Measurements from ENCODE around the gene NR2F2. TPM values are rescaled to one million over a fixed set of nuclear protein-coding genes. Genes with fewer than 3 reads are reported as not detected.

NR2F2 gene
- total RNA-seq, 2 donors from 2014 or later: 31.8 to 49.8 TPM

DNA sequence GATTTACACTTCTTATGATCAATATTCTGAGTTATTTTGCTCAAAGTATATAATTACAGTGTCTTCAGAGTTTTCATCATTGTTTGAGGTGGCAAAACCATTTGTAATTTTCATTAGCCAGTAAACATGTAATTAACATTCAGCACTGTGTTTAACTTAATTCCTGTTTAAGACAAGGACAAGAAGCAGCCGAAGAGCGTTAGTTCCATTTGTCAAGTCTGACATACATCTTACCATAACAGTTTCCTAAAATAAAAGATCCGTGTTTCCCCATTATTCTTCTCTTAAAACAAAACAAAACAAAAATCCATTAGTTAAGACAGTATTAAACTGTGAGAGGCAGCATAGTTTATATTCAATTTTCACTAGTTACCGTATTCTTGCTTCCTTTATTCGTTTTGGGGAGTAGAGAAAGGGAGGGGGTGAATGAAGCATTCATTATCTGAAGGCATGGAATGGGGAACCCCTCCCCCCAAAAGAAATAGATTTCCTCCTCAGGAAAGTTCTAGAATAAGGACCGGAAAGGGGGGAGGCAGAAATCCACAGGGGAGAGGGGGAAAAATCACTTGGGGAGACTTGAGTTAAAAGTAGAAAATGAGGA lies 5.5 kb upstream of the NR2F2 start:
- TF ChIP-seq CTCF (IDR thresholded peaks at IDR 0.05): no peak
- Histone ChIP-seq H3K4me1 (ENCODE audit: control insufficient read depth in 1 of 2, low read depth in 2 of 2) (peaks cover 0 to 53% of the 10 kb centered on the region in 2 donors), H3K36me3 (no peaks in the 10 kb centered on the region), H3K27me3 (replicated peaks; ENCODE audit: insufficient read depth) (peaks cover 3% of the 10 kb centered on the region), H3K9me3 (no peaks in the 10 kb centered on the region), H3K4me3 (peak overlapping the region; percentile 78), H3K27ac (peak overlapping the region; percentile 65 to 78)
- no peak for DNase-seq (ENCODE audit: low spot score)
- no peak for ATAC-seq (ENCODE audit: insufficient number of reproducible peaks, low FRiP score, low read depth)

DNA sequence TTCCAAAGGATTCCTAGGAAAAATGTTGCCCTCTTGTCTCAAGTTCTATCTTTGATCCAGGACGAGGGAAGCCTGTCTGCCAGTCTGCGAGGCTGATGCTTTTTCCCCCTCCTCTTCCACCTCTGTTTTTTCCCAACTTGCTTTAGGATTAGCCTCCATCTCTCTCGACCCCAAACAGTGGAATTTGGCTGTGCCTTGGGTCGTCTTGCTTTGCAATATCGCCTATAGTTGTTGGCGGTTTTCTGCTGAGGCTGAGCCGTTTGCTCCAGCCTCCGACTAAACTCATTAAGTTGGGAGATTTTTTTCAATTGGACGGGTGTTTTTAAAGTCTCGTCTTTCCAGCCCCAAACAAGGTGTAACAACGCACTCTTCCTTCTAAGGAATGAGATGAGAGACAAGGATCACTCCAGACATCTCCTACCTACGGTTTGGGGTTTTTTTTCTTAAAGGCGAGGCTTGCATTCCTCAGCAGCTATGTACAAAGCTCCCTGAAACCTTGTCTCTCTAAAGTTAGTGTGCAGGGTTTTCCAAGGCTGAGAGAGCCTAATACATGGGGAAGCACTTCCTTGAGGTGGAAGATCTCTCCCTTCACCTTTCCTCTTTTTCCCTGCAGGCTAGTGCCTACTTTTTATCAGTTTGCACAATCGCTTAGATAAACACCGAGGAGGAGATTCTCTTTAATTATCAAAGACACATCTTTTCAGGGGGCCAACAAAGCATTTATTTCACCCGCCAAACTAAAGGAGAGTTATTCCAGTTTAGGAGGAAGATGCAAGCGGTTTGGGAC lies 4.8 kb upstream of the NR2F2 start:
- Histone ChIP-seq H3K4me1 (ENCODE audit: control insufficient read depth in 1 of 2, low read depth in 2 of 2) (peaks cover 0 to 49% of the 10 kb centered on the region in 2 donors), H3K4me3 (peak overlapping the region; percentile 78), H3K27ac (peak overlapping the region; percentile 65 to 78), H3K27me3 (replicated peaks; ENCODE audit: insufficient read depth) (peaks cover 3% of the 10 kb centered on the region), H3K36me3 (no peaks in the 10 kb centered on the region), H3K9me3 (no peaks in the 10 kb centered on the region)
- no peak for DNase-seq (ENCODE audit: low spot score)
- TF ChIP-seq CTCF (IDR thresholded peaks at IDR 0.05): no peak
- no peak for ATAC-seq (ENCODE audit: insufficient number of reproducible peaks, low FRiP score, low read depth)

DNA sequence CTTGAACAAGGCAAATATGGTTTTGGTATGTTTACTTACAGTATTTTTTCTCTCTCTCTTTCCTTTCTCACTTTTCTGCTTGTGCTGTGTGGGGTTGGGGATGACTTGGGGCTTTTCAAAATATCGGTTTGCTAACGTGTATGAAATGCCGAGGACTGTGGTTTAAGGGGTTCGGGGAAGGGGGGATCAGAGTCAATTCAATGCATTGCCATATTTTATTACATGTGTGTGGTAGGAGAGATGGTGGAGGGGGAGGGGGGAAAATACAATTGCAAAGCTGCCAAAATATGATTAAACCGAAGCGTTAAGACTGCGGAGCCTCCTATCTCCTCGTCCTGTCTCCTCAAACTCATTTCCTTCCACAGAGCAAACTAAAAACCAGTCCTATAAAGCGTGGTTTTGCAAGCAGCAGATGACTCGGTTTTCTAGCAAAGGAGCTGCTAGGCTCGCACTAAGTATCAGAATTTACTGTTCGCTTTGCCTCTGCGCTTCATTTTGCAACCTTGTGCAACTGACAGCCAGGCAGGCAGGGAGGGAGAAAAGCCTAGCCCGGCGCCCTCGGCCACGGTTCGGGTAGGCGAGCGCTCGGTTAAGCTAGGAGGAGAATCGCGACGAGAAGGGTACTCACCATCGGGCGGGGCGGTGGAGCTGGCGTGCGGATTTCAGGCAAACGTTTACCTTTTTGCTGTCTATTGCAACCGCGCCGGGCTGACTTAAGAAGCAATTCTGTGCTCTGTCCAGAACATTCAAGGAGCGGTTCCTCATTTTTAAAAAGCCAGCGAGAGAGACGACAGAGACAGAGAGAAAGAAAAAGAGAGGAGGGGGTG lies 4.0 kb upstream of the NR2F2 start:
- H3K4me3 ChIP-seq: peak overlapping the region; percentile 78
- no peak for DNase-seq (ENCODE audit: low spot score)

DNA sequence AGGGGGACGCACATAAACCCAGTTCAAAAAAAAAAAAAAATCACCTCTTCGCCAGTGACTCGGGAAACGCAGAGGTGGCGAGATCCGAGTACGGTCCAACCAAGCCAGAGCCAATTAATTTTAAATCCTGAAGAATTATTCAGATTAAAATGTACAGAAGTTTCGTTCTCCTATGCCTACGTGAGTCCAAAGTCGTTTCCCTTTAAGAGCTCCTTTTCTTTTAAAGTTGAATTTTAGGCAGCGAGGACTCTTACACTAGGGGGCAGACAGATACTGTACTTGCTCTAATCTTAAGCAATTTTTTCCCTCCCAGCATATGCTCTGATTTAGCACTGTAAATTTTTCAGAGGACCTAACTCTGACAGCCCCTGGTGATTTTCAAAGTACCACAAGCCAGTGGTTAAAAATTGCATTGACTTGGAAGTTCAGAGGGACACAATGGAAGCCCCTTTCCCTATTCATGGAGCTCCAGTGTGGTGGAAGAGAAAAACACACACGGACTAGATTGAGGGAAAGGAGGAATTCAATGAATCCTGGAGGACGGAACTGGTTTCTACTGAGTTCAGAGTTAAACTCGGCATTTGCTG lies 3.3 kb upstream of the NR2F2 start:
- H3K36me3 ChIP-seq: no peaks in the 10 kb centered on the region
- H3K27ac ChIP-seq: peak overlapping the region; percentile 65 to 78
- peak overlapping the region; percentile 78 for H3K4me3 ChIP-seq
- TF ChIP-seq CTCF (IDR thresholded peaks at IDR 0.05): peak; percentile 64
- H3K9me3 ChIP-seq: no peaks in the 10 kb centered on the region
- H3K27me3 ChIP-seq (replicated peaks; ENCODE audit: insufficient read depth): peaks cover 3% of the 10 kb centered on the region
- ATAC-seq (ENCODE audit: insufficient number of reproducible peaks, low FRiP score, low read depth) (peak; percentile 16), DNase-seq (ENCODE audit: low spot score) (no peak)
- H3K4me1 ChIP-seq (ENCODE audit: control insufficient read depth in 1 of 2, low read depth in 2 of 2): peaks cover 0 to 36% of the 10 kb centered on the region in 2 donors

More for the DNA sequence above, 4.0 kb upstream of the NR2F2 start:
- Histone ChIP-seq H3K27me3 (replicated peaks; ENCODE audit: insufficient read depth) (peaks cover 3% of the 10 kb centered on the region), H3K36me3 (no peaks in the 10 kb centered on the region), H3K9me3 (no peaks in the 10 kb centered on the region), H3K27ac (peak overlapping the region; percentile 65 to 78), H3K4me1 (ENCODE audit: control insufficient read depth in 1 of 2, low read depth in 2 of 2) (peaks cover 0 to 44% of the 10 kb centered on the region in 2 donors)
- ATAC-seq (ENCODE audit: insufficient number of reproducible peaks, low FRiP score, low read depth): no peak
- TF ChIP-seq CTCF (IDR thresholded peaks at IDR 0.05): no peak

Data from thoracic aorta (tissue), 2 donors.